Bone marrow (tissue), 2 donors: Measurements from ENCODE around the gene PUS10.
A peak's percentile ranks its signal among the peaks of the same experiment; 100 is the strongest.
"Not testable (repeated sequence)": the region's sequence is repeated elsewhere in the genome, so short reads cannot be mapped to it uniquely, and the experiment has no call there.

Experiments used
- DNase-seq, 2 donors: peaks; one replicate each; lab custom pipeline; 2025; lab: John Stamatoyannopoulos, UW

PUS10 gene, protein sequence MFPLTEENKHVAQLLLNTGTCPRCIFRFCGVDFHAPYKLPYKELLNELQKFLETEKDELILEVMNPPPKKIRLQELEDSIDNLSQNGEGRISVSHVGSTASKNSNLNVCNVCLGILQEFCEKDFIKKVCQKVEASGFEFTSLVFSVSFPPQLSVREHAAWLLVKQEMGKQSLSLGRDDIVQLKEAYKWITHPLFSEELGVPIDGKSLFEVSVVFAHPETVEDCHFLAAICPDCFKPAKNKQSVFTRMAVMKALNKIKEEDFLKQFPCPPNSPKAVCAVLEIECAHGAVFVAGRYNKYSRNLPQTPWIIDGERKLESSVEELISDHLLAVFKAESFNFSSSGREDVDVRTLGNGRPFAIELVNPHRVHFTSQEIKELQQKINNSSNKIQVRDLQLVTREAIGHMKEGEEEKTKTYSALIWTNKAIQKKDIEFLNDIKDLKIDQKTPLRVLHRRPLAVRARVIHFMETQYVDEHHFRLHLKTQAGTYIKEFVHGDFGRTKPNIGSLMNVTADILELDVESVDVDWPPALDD

DNA sequence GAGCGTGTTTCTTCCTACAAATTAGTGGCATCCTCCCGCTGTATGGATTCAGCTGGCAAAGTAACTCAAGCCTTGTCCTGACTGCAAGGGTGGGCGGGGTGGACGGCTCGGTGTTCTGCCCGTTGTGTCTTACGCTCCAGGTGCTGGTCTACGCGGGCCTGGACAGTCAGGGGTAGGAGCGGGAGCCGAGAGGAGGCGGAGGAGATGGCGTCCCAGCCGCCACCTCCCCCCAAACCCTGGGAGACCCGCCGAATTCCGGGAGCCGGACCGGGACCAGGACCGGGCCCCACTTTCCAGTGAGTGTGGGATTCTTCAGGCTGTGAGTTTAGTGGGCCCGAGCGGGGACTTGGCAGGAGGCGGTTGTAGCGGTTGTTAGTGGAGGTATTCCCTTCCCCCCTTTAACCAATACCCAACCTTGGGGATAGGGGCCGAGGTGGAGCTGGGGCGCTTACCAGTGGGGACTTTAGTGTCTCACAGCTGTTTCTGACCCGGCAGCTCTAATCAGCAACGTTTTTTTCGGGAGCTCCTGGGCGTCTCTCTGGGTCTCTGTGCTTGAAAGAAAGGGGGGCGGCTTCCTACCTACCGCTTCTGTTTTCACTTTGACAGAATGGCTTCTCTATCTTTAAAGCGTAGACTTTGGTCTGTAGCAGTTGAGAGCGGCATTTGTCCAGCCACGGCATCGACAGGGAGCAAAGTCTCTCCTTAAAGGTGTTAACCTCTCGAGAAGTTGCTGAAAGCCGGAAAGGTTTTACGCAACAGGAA, at the start of gene PUS10, which contains the start of gene PEX13:
PUS10 (minus strand) TSS at position 700 of the 762 bp plus-strand sequence. CDS start 6,365 bp downstream, outside the sequence.
PEX13 (plus strand) TSS at position 165 of the 762 bp plus-strand sequence; CDS start at position 205, 40 bp downstream.
- DNase-seq, result peak in 1 of 2 donors; percentile 79

DNA sequence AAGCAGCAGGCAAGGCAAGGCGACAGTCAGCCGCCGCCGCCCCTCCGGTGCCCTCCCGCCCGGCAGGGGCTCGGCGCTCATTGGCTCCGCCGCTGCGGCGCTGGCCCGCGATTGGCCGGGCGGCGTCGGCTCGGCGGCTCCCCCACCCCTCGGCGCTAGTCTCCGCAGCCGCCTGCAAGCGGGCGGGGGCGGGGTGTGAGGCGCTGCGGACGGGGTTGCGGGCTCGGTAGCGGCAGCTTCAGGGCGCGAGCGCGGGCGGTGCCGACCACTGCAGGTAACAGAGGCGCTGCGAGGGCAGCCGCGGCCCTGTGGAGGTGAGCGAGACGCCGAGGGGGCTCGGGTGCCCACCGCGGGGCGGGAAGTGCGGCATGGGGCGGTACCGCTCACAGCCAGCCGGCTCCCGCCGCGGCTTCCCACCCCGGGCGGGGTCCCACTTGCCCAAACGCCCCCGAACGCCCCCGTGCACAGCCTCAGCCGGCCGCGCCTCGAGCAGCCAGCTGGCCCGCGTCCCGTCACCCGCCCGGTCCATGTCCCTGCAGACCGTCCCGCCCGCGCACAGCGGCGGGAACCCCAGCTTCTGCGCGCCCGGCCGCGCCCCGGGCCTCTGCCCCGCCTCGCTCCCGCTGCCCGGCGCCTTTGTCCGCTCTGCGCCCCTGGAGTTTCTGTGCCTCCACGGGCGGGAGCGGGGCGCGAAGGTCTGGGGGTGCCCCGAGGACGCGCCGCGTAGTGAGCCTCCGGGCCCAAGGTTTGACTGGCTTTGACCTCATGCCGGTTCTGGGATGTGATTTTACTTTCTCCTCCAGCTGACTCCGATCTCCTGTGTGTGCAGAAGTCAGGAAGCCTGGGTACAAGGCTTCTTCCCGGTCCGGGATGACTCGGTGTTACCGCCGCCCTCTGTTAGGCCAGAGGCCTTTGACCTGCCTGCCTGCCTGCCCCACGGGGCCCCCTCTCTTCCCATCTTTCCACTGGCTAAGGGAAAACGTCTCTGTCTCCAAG, 48.0 kb upstream of the PUS10 start, which contains the start of gene SANBR:
SANBR (plus strand) TSS at position 158 of the 996 bp plus-strand sequence. CDS start 4,480 bp downstream, outside the sequence.
- peak; percentile 60 to 76 for DNase-seq

DNA sequence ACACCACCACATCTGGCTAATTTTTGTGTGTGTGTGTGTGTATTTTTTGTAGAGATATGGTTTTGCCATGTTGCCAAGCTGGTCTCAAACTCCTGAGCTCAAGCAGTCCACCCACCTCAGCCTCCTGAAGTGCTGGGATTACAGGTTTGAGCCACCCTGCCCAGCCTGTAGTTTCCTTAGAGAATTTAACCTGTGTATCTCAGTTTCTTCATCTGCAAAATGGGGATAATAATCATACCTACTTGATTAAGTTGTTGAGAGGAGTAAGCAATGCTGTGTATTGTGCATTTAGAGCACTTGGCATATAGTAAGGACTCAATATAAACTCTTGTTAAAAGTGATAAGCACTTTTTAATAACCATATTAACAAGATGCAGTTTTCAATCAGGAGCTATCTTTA, 41.3 kb upstream of the PUS10 start:
- DNase-seq, result no peak

DNA sequence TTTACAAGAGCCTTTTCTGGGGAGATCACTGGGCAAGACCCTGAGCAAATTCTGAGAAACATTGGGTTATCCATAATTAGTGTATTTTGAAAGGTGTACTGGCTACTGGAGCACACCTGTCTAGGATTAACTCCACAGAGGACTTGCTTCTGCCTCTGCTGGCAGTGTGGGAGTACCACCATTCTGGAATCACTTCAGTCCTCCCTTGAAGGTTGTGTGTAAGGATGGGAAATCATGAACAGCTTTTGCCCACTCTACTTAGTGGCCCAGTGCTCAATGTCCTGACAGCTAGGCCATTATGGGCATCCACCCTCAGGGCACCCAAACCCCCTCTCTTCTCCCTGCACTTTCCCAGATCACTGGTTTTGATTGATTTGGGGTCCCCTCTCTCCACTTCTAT, 39.5 kb upstream of the PUS10 start:
- no peak for DNase-seq

DNA sequence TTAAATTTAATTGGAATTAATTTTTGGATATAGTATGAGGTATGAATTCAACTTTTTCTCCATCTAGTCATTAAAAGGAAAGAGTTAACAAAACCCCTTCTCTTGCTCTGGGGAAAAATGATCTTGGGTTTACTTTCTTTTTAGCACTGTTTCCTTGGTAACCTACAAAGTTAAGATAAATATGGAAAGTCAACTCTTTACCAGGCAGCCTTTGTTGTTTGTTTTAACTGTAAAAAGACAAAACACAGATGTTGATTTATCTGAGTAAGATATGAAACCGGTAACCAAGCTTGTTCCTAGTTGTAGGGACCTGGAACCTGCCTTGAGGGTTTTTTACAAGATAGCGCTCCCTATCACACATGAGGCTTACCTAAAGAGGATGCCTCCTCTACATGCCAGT, 37.5 kb upstream of the PUS10 start:
- no peak for DNase-seq

DNA sequence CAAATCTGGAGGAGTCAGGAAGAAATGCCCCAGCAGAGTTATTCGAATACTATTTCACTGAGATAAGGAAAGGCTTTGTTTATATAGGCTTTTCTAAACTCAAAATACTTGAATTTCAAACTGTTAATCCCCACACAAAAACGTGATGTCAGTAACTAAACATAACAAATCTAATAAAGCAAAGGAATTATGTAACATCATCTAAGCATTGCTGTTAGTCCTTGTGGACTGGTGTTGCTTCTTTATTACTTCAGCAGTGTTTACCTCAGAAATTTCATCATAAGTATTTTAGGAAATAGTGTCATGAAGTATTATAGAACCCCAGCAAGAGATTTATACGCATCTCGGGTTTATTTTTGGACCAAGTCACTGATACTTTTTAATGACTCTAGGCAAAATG, 27.9 kb upstream of the PUS10 start:
- DNase-seq, result no peak

DNA sequence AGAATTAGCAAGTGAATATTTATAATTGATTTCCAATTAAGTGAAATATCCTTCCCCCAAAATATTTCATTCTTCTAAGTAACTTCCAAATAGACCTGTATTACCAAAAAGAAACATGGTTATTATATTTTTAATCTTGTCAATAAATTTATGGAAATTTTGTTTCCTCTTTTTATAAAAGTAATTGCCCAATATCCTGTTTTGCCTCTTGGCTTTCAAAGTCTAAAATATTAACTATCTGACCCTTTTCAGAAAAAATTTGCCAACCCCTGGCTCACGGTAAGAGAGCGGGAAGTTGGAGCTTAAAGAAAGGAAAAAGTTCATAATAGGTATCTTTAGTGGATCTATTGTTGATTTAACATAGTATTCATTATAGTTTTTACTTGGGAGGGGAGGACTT, 27.2 kb upstream of the PUS10 start:
- no peak for DNase-seq

DNA sequence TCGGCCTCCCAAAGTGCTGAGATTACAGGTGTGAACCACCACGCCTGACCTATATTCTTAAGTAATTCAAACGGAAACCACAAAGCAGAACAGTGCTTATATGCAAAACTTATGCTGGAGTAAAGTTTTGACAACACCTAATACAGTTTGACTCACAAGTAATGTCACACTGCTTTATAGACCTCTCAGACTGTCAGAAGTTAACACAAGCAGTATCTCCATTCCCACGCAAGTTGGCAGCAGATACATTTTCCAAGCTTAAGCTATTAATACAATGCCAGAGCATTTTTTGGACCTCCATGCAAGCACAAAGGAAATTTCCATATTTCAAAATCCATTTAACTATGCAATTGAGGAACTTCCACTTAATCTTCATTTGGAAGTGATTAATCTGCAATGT, 26.6 kb upstream of the PUS10 start:
- no peak for DNase-seq

DNA sequence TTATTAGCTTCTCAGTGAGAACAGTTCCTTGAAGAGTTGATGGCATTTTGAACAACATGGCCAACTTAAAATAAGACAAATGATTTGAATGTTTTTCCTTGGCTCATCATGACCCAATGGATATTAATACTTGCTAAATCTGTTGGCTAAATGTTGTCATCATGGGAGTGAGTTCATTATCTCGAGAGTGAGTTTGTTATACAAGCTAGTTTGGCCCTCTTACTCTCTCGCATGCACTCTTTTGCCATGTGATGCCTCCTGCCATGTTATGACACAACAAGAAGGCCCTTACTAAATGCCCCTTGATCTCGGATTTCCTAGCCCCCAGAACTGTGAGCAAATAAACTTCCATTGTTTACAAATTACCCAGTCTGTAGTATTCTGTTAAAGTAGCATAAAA, 24.8 kb upstream of the PUS10 start:
- no peak for DNase-seq

DNA sequence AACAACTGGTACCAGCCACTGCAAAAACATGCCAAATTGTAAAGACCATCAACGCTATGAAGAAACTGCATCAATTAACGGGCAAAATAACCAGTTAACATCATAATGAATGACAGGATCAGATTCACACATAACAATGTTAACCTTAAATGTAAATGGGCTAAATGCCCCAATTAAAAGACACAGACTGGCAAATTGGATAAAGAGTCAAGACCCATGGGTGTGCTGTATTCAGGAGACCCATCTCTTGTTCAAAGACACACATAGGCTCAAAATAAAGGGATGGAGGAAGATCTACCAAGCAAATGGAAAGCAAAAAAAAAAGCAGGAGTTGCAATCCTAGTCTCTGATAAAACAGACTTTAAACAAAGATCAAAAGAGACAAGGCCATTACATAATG, 18.6 kb upstream of the PUS10 start:
- not testable (repeated sequence) for DNase-seq

DNA sequence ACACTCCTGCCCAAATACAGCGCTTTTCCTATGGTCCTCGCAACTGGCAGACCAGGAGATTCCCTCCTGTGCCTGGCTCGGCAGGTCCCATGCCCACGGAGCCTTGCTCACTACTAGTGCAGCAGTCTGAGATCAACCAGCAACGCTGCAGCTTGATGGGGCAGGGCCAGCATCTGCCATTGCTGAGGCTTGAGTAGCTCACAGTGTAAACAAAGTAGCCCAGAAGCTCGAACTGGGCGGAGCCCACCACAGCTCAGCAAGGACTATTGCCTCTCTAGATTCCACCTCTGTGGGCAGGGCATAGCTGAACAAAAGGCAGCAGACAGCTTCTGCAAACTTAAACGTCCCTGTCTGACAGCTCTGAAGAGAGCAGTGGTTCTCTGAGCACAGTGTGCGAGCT, 16.5 kb upstream of the PUS10 start:
- not testable (repeated sequence) for DNase-seq

DNA sequence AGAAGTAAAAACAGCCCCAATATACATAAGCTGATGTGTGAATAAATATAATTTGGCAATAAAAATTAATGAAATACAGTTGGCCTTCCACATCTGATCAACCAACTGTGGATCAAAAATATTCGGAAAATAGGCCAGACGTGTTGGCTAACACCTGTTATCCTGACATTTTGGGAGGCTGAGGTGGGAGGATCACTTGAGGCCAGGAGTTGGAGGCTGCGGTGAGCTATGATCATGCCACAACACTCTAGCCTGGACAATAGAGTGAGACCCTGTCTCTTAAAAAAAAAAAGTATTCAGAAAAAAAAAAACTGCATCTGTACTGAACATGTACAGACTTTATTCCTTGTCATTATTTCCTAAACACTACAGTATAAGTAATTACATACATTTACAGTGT, 11.5 kb upstream of the PUS10 start:
- no peak for DNase-seq

DNA sequence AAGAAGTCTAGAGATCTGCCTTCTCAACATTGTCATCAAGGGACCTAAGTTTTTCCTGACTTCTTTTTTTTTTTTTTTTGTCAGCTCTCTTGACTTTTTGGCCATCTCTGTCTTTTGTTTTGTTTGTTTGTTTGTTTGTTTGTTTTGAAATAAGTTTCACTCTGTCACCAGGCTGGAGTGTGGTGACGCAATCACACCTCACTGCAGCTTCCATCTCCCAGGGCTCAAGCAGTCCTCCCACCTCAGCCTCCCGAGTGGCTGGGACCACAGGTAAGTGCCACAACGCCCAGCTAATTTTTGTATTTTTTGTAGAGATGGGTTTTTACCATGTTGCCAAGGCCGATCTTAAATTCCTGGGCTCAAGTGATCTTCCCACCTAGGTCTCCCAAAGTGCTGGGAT, 5.6 kb upstream of the PUS10 start:
- DNase-seq, result no peak

DNA sequence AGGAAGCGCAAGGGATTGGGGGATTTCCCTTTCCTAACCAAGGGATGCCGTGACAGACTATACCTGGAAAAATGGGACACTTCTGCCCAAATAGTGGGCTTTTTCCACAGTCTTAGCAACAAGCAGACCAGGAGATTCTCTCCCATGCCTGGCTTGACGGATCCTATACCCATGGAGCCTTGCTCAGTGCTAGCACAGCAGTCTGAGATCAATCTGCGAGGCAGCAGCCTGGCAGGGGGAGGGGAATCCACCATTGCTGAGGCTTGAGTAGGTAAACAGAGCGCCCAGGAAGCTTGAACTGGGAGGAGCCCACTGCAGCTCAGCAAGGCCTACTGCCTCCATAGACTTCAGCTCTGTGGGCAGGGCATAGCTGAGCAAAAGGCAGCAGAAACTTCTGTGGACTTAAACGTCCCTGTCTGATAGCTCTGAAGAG, 3.2 kb upstream of the PUS10 start:
- DNase-seq, result no peak

DNA sequence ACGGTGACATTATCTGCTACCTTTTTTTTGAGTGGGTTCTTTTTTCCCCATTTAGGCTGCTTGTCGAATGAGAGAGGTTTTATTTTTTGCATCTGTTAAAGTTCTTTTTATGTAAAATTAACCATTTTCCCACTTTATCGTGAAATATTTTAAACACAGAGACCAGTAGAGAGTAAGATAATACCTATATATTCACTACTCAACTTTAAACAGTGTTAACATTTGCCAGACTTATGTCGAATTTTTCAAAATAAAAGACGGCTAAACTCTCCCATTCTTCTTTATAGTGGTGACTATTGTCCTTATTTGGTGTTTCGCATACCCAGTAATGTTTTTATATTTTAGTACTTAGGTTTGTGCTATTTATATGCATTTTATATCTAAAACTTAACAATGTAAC, 743 bp upstream of the PUS10 start:
- no peak for DNase-seq

DNA sequence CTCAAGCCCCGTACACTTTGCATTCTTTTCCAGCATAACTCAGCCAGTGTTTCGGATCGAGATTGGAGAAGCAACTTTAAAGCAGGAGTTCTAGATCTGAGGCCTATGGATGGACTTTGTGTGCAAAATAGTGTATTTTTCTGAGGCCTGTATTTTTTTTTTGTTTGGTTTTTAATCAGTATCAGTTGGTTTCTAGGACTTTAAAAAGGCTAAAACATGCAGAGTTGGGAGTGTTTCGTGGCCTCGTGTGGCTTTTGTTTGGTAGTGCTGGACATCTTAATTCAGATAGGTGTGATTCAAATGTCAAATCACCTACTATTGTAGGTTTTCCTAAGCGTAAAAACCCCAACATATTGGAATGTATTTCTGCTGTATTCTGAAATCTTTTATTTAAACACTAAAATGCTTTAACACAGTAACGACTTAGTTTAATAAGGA, 282 bp upstream of the PUS10 start:
- DNase-seq, result no peak

DNA sequence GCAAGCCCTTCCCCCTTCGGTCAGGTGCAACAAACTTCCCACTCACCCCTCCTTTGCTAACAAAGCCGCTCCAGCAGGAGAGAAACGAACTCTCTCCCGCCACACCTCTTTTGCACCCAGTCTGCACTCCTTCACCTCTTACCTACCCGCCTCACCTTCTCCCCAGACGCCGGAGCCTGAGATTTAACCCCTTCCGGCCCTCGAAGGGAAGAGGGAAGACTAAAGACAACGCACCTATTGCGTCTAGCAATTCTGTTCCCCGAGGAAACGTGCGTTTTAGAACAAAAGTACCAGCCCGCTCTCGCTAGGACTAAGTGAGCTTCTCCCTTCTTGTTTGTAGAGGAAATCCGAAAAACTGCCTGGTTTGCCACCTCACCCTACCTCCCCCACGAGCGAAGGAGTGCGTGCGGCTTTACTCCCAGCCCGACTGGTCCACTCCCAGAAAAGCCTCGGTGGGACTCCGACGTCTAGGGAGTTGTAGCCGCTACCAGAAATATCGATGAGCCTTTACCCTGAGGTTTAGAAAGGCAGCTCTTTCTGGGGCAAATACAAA, 976 bp downstream of the PUS10 start:
- DNase-seq, result peak; percentile 56 to 79

DNA sequence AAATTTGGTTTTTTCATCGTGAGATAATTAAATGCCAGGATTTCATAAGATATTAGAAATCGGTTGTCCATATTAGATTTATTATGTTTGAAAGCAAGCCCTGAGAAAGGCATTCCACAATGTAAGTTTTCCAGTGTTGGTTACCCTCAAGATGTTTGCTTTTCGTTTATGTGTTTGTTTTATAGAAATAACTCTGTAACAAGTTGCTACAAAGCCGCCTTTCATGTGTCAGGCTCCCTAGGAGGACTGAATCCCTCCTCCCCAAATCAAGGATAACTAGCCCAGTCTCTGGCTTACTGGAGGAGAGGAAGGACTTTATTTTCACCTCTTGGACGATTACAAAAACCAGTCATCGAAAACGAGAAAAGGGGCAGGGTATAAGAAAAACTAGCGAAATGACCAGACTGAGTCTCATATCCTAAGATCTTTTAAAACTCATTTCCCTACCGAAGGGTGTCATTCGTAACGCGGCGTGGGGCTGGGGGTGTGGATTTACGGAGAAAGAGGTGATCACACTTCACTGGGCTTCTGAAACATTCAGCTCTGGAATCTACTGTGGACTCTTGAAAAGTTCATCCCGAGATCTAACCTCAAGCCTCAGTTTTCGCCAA, 1.6 kb downstream of the PUS10 start:
- DNase-seq, result no peak

DNA sequence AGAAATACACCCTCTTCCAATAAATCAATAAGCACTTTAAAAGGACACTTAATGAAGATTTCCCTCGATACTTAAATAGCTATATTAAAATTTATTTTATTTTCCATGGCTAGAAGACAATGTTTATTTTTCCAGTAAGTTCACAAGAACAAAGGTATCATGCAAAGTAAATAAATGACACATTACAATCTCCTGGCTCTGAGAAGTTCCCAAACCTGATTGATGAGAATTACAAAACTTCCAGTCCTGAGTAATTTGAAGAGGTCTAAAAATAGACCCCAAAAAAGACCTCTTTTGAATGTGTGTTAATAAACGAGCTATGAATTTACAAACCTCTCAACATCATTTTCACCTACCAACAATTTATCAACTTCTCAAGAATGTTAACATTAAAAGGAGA, 2.1 kb downstream of the PUS10 start:
- no peak for DNase-seq

DNA sequence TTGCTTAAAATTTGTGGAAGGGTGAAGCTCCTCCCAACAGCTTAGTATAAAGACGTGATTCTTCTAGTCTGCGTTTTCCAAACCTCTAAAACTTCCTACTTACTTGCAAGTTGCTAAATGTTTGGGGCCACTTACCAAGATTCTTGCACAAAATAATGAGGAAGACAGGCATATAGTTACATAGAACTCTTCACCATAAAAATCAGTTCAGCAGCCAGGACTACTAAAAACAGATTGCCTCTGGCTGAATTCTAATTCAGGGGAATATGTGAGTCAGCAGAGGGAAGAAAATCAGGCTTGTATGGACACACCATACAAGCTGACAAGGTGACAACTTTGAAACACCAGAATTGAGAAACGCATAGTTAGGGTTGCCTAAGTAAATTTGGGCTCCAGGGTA, 3.3 kb downstream of the PUS10 start:
- DNase-seq, result no peak

DNA sequence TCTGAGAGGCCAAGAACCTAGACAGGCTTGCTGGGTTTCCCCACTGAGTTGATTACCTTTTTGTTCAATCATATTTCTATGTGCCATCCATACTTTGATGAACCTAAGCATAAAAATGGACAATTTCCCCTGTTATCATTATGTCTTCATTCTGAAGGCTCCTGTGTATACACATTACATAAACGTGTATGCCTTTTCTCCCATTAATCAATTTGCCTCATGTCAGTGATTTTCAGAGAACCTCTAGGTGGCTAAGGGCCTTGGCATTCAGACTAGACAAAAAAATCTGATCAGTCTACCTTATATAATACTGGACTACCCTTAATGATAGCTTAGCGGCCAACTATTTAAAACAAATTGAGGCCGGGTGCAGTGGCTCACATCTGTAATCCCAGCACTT, 4.7 kb downstream of the PUS10 start:
- DNase-seq, result no peak
